ENCODE measurements around the gene SLC22A8.
"Not testable (repeated sequence)": the region's sequence is repeated elsewhere in the genome, so short reads cannot be mapped to it uniquely, and the experiment has no call there.

The SLC22A8 gene

DNA sequence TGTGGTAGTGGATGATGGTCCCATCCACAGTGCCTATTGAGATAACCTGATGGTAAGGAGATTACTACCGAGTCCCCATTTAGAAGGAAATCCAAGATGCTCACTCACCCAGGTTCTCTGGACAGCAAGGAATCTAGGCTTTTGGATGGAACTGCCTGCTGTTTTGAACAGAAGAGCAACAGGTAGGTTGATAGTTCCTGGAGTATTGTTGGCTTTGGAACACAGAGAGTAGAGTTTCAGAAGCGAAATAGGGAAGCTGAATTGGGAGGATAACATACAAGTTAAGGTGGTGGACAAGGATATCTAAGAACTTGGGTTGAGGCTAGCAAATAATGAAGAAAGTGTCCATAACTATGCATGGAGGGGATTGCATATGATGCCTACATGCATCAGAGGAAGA, 58.5 kb downstream of the SLC22A8 start:
- no peak overlapping the region for H3K27ac ChIP-seq

DNA sequence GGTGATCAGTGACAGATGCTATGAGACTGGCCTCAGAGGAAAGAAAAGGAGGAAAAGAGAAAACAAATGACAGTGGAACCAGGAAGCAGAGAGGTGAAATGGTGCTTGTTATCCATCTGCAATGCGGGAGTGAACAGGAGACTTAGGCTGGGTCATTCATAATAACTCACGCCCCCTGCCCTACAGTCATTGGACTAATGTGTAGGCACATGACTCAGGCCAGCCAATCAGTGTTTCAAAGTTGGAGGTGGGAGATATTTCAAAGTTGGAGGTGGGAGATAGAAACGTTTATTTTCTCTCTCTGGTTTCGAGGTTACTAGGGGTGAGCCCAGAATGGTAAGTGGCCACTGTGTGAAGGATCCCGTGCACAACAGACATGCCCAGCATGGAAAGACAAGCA, 61.2 kb downstream of the SLC22A8 start:
- no peak overlapping the region for H3K27ac ChIP-seq
- no peak for TF ChIP-seq CTCF (IDR thresholded peaks at IDR 0.05)

More for the DNA sequence above, 58.5 kb downstream of the SLC22A8 start:
- TF ChIP-seq CTCF (IDR thresholded peaks at IDR 0.05) = no peak
- TF ChIP-seq ZFX (IDR thresholded peaks at IDR 0.05; ENCODE audit: borderline replicate concordance) = no peak

- H3K27ac ChIP-seq = no peak overlapping the region
- TF ChIP-seq ZFX (IDR thresholded peaks at IDR 0.05; ENCODE audit: borderline replicate concordance) (no peak), CTCF (IDR thresholded peaks at IDR 0.05) (no peak)
Observed at GRCh38 chr11:62953811-62954210, 61.8 kb downstream of the SLC22A8 start.

GRCh38 chr11:62948765-62949320, 66.8 kb downstream of the SLC22A8 start:
- TF ChIP-seq ZFX (IDR thresholded peaks at IDR 0.05; ENCODE audit: borderline replicate concordance) = no peak
- TF ChIP-seq CTCF (IDR thresholded peaks at IDR 0.05) = no peak
- no peak overlapping the region for H3K27ac ChIP-seq

- not testable (repeated sequence) for H3K27ac ChIP-seq
Observed at GRCh38 chr11:62945538-62945937, 70.1 kb downstream of the SLC22A8 start.
